ENCODE measurements around the gene CDK13.

The CDK13 gene

GRCh38 chr7:40000734-40001315, 50.8 kb downstream of the CDK13 start:
- no peak for DNase-seq (ENCODE audit: low read depth)
- no peak overlapping the region for H3K4me3 ChIP-seq (ENCODE audit: low read depth, low read length)

GRCh38 chr7:40001649-40002048, 51.6 kb downstream of the CDK13 start:
- no peak for DNase-seq (ENCODE audit: low read depth)
- no peak overlapping the region for H3K4me3 ChIP-seq (ENCODE audit: low read depth, low read length)

- no peak overlapping the region for H3K4me3 ChIP-seq (ENCODE audit: low read depth, low read length)
- no peak for DNase-seq (ENCODE audit: low read depth)
Measured at GRCh38 chr7:40003597-40003996, 53.5 kb downstream of the CDK13 start.

GRCh38 chr7:40008223-40008815, 58.3 kb downstream of the CDK13 start:
- no peak overlapping the region for H3K4me3 ChIP-seq (ENCODE audit: low read depth, low read length)
- DNase-seq (ENCODE audit: low read depth), result peak; percentile 51

- no peak for DNase-seq (ENCODE audit: low read depth)
- no peak overlapping the region for H3K4me3 ChIP-seq (ENCODE audit: low read depth, low read length)
Measured at GRCh38 chr7:40009301-40009700, 59.2 kb downstream of the CDK13 start.

GRCh38 chr7:40014376-40014775, 64.3 kb downstream of the CDK13 start:
- no peak overlapping the region for H3K4me3 ChIP-seq (ENCODE audit: low read depth, low read length)
- no peak for DNase-seq (ENCODE audit: low read depth)

GRCh38 chr7:40015790-40016296, 65.8 kb downstream of the CDK13 start:
- no peak for DNase-seq (ENCODE audit: low read depth)
- no peak overlapping the region for H3K4me3 ChIP-seq (ENCODE audit: low read depth, low read length)

GRCh38 chr7:40019558-40019957, 69.5 kb downstream of the CDK13 start:
- H3K4me3 ChIP-seq (ENCODE audit: low read depth, low read length), result no peak overlapping the region
- DNase-seq (ENCODE audit: low read depth), result no peak

GRCh38 chr7:40024048-40024447, 74.0 kb downstream of the CDK13 start:
- DNase-seq (ENCODE audit: low read depth), result no peak
- no peak overlapping the region for H3K4me3 ChIP-seq (ENCODE audit: low read depth, low read length)

GRCh38 chr7:40024841-40025240, 74.8 kb downstream of the CDK13 start:
- no peak for DNase-seq (ENCODE audit: low read depth)
- H3K4me3 ChIP-seq (ENCODE audit: low read depth, low read length), result no peak overlapping the region

- DNase-seq (ENCODE audit: low read depth), result no peak
- H3K4me3 ChIP-seq (ENCODE audit: low read depth, low read length), result no peak overlapping the region
Measured at GRCh38 chr7:40027545-40027944, 77.5 kb downstream of the CDK13 start.

- DNase-seq (ENCODE audit: low read depth), result no peak
- H3K4me3 ChIP-seq (ENCODE audit: low read depth, low read length), result no peak overlapping the region
Measured at GRCh38 chr7:40033826-40034225, 83.8 kb downstream of the CDK13 start.

- no peak for DNase-seq (ENCODE audit: low read depth)
- no peak overlapping the region for H3K4me3 ChIP-seq (ENCODE audit: low read depth, low read length)
Measured at GRCh38 chr7:40041456-40041855, 91.4 kb downstream of the CDK13 start.

- H3K4me3 ChIP-seq (ENCODE audit: low read depth, low read length), result no peak overlapping the region
- DNase-seq (ENCODE audit: low read depth), result no peak
Measured at GRCh38 chr7:40043164-40043563, 93.1 kb downstream of the CDK13 start.

GRCh38 chr7:40047661-40048060, 97.6 kb downstream of the CDK13 start:
- no peak for DNase-seq (ENCODE audit: low read depth)
- no peak overlapping the region for H3K4me3 ChIP-seq (ENCODE audit: low read depth, low read length)

- peak; percentile 3 for DNase-seq (ENCODE audit: low read depth)
Measured at GRCh38 chr7:40057292-40057691, 107.2 kb downstream of the CDK13 start.

GRCh38 chr7:40058026-40058425, 108.0 kb downstream of the CDK13 start:
- no peak for DNase-seq (ENCODE audit: low read depth)
- H3K4me3 ChIP-seq (ENCODE audit: low read depth, low read length), result no peak overlapping the region

More at GRCh38 chr7:40057292-40057691, 107.2 kb downstream of the CDK13 start:
- no peak overlapping the region for H3K4me3 ChIP-seq (ENCODE audit: low read depth, low read length)

GRCh38 chr7:40058636-40059035, 108.6 kb downstream of the CDK13 start:
- no peak overlapping the region for H3K4me3 ChIP-seq (ENCODE audit: low read depth, low read length)
- DNase-seq (ENCODE audit: low read depth), result no peak

- DNase-seq (ENCODE audit: low read depth), result no peak
Measured at GRCh38 chr7:40059057-40059456, 109.0 kb downstream of the CDK13 start.

GRCh38 chr7:40072268-40072667, 122.2 kb downstream of the CDK13 start:
- no peak for DNase-seq (ENCODE audit: low read depth)

More at GRCh38 chr7:40059057-40059456, 109.0 kb downstream of the CDK13 start:
- no peak overlapping the region for H3K4me3 ChIP-seq (ENCODE audit: low read depth, low read length)

GRCh38 chr7:40073239-40073638, 123.2 kb downstream of the CDK13 start:
- DNase-seq (ENCODE audit: low read depth), result no peak
- no peak overlapping the region for H3K4me3 ChIP-seq (ENCODE audit: low read depth, low read length)

More at GRCh38 chr7:40072268-40072667, 122.2 kb downstream of the CDK13 start:
- H3K4me3 ChIP-seq (ENCODE audit: low read depth, low read length), result no peak overlapping the region

Data from skeletal muscle cell (primary cell).